PC-9 (cell line): ENCODE data around the gene IL17C.

Experiments
- EZH2 ChIP-seq: fragments of 200-600 bp; sonication (generic); IDR thresholded peaks from 2 replicates; pipeline ENCODE4 v1.8.0; 2017; ENCODE audit warnings: antibody characterized with exemption, low read depth
- TF ChIP-seq, protein P1 (sequence below): fragments of 200-600 bp; sonication (generic); conservative IDR thresholded peaks from 2 replicates; pipeline ENCODE4 v1.6.1; 2017; ENCODE audit warnings: mixed run types, antibody characterized with exemption, mild to moderate bottlenecking, moderate library complexity

- no peak for TF ChIP-seq EZH2
- TF ChIP-seq, protein P1, sequence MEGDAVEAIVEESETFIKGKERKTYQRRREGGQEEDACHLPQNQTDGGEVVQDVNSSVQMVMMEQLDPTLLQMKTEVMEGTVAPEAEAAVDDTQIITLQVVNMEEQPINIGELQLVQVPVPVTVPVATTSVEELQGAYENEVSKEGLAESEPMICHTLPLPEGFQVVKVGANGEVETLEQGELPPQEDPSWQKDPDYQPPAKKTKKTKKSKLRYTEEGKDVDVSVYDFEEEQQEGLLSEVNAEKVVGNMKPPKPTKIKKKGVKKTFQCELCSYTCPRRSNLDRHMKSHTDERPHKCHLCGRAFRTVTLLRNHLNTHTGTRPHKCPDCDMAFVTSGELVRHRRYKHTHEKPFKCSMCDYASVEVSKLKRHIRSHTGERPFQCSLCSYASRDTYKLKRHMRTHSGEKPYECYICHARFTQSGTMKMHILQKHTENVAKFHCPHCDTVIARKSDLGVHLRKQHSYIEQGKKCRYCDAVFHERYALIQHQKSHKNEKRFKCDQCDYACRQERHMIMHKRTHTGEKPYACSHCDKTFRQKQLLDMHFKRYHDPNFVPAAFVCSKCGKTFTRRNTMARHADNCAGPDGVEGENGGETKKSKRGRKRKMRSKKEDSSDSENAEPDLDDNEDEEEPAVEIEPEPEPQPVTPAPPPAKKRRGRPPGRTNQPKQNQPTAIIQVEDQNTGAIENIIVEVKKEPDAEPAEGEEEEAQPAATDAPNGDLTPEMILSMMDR = no peak
These were observed 18.2 kb upstream of the IL17C start for GRCh38 chr16:88619859-88620815.
